ENCODE data around the gene DLG3.

DLG3 gene

GRCh38 chrX:70527053-70527452 is 82.4 kb downstream of the DLG3 start:
- no peak for DNase-seq

DNA sequence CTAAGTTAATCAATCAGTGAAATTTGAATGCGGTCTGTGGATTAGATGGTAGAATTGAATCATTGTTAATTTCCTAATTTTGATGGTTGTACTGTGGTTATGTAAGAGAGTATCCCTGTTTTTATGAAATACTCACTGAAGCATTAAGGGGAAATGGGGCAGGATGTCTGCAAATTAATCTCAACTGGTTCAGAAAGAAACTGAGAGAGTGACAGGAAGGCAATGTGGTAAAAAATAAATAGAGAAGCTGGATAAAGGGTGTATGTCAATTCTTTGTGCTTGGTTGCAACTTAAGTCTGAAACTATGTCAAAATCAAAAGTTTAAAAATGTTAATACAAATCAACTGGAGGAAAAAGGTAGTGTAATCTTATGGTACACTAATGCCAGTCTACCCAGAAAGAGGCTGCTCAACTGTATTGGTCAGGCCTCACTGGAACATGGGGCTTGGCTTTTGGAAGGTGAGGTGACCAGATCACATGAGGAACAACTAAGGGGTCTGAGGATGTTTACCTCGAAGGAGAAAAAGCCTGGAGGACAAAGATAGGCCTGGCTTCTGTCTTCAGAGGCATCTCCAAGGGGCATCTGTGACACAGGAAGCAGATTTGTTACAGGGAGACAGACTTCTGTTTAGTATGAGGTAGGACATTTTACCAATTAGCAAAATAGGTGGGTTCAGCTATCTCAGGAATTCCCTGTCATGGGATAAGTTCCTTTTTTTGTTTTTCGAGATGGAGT is 83.1 kb downstream of the DLG3 start:
- no peak for DNase-seq

DNA sequence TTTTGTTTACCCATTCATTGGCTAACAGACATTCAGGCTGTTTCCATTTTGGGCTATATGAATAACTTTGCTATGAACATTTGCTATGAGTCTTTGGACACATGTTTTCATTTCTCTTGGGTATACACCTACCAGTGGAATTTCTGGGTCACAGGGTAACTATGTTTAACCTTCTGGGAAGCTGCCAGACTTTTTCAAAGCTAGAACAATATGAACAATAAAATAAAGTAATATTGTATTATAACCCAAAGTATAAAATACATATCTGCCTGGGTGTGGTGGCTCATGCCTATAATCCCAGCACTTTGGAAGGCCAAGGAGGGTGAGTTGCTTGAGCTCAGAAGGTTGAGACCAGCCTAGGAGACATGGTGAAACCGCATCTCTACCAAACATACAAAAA is 90.6 kb downstream of the DLG3 start:
- no peak for DNase-seq

DNA sequence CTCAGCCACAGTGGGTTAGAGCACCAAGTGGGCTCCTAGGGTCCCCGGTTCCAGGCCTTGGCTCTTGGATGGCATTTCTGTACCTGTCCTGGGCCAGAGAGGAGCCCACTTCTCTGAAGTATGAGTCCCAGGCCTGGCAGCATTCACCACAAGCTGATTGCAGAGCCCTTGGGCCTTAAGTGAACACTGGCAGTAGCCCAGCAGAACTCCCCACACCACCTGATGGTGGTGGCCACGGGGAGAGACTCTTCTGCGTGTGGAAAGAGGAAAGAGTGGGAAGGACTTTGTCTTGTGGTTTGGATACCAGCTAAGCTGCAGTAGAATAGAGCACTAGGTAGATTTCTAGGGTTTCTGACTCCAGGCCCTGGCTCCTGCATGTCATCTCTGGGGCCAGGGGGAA is 104.8 kb downstream of the DLG3 start:
- no peak for DNase-seq

DNA sequence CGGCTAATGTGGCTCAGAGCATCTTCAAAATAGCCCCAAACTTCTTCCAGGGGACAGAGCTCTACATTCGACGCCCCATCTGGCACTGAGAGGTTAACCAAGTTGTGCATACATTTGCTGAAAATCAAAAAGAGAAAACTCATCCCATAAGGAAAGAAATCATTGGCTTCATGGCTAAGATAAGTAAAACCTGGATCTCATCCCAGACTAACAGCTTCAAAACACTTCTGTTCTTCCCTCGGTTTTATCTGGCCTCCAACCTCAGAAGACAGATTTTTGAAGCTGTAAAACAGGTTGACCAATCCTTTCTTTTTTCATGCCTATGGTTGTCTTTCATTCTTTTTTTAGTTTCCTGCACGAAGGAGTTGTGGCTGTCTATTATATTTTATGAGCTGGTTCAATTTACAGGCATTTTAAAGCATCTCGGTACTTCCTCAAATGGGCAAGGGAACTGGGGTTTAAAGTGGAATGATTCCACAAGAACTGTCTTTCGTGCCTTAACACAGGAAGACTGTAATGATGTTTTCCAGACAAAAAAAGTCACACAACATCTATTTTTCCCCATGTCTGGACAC is 107.6 kb downstream of the DLG3 start:
- no peak for DNase-seq

DNA sequence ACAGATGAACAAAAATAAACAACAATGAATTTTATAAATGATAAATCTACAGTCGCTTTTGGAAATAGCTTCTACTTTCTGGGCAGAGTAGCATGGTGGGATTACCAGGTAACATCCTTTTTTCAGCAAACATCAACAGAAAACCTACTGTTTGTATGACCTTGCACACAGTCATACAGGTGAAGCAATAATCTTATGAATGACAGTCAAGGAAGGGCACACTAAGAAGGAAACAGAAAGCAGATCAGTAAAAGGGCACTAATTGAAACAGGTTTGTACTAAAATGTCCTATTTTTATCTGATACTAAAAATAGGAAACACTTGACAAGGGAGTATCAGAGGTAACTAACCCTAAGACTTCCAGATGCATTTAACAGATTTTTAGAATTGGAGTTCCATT is 108.9 kb downstream of the DLG3 start:
- DNase-seq: no peak

GRCh38 chrX:70554081-70554480 is 109.4 kb downstream of the DLG3 start:
- no peak for DNase-seq

- no peak for DNase-seq
Measured at GRCh38 chrX:70554523-70554922, 109.9 kb downstream of the DLG3 start.

DNA sequence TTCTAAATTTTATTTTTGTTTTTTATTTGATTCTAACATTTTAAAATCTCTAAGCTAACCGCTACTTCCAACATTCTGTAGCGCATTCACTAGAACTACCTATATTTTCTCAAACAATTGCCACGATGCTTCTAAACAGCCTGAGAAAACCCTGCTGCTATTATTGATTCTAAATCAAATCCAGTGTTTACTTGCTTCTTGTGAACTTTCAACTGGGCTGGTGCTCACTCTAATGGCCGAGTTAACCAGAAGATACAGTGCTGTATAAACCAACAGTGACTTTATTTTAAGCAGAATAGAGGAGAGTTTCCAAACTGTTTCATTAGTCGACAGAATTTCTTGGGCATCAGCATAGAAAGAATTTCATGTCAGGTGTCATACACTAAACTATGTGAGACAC is 110.3 kb downstream of the DLG3 start:
- no peak for DNase-seq
